22Rv1 (cell line): ENCODE measurements around the gene TMEM39B.

Source experiments
- ZFX ChIP-seq: fragments of 450-650 bp; IDR thresholded peaks from 2 replicates; pipeline ENCODE4 v1.6.1; 2017; ENCODE audit warnings: antibody characterized with exemption, borderline replicate concordance
- TF ChIP-seq, protein P1 (sequence below): fragments of 450-650 bp; IDR thresholded peaks from 2 replicates; pipeline ENCODE4 v1.5.1; 2017; ENCODE audit warnings: mild to moderate bottlenecking

DNA sequence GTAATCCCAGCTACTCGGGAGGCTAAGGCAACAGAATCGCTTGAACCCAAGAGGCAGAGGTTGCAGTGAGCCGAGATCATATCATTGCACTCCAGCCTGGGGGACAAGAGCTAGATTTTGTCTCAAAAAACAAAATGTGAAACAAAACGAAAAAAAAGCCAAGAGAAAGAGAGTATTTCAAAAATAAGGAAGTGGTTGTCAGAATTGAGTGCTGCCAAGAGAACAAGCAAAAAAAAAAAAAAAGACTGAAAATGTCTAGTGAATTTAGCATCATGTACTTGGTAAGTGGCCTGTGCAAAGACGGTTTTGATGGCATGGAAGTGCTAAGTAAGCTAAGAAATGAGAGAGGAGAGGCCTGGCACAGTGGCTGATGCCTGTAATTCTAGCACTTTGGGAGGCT lies 49.4 kb downstream of the TMEM39B start:
- TF ChIP-seq, protein P1, sequence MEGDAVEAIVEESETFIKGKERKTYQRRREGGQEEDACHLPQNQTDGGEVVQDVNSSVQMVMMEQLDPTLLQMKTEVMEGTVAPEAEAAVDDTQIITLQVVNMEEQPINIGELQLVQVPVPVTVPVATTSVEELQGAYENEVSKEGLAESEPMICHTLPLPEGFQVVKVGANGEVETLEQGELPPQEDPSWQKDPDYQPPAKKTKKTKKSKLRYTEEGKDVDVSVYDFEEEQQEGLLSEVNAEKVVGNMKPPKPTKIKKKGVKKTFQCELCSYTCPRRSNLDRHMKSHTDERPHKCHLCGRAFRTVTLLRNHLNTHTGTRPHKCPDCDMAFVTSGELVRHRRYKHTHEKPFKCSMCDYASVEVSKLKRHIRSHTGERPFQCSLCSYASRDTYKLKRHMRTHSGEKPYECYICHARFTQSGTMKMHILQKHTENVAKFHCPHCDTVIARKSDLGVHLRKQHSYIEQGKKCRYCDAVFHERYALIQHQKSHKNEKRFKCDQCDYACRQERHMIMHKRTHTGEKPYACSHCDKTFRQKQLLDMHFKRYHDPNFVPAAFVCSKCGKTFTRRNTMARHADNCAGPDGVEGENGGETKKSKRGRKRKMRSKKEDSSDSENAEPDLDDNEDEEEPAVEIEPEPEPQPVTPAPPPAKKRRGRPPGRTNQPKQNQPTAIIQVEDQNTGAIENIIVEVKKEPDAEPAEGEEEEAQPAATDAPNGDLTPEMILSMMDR, result no peak
- TF ChIP-seq ZFX, result no peak
